GM18907 (cell line): Measurements from ENCODE around the gene FHOD3.

Experiments
- ATAC-seq: cut with Tn5 transposase; IDR thresholded peaks from one replicate; pipeline ENCODE4 v1.9.1; 2021; ENCODE audit warnings: mild to moderate bottlenecking, moderate library complexity; ENCODE audit not compliant: unreplicated experiment

The FHOD3 gene

GRCh38 chr18:36504928-36505327, 207.4 kb downstream of the FHOD3 start:
- ATAC-seq = no peak

- no peak for ATAC-seq
These were observed 208.2 kb downstream of the FHOD3 start for GRCh38 chr18:36505665-36506064.

GRCh38 chr18:36509646-36510197, 212.2 kb downstream of the FHOD3 start:
- no peak for ATAC-seq

GRCh38 chr18:36511791-36512352, 214.4 kb downstream of the FHOD3 start:
- ATAC-seq = no peak

- ATAC-seq = no peak
These were observed 216.0 kb downstream of the FHOD3 start for GRCh38 chr18:36513556-36513955.

GRCh38 chr18:36514778-36515177, 217.3 kb downstream of the FHOD3 start:
- ATAC-seq = no peak

- no peak for ATAC-seq
These were observed 218.7 kb downstream of the FHOD3 start for GRCh38 chr18:36516258-36516657.

GRCh38 chr18:36516726-36517125, 219.2 kb downstream of the FHOD3 start:
- ATAC-seq = no peak

GRCh38 chr18:36518839-36519238, 221.3 kb downstream of the FHOD3 start:
- ATAC-seq = no peak

- ATAC-seq = peak; percentile 71
These were observed 221.8 kb downstream of the FHOD3 start for GRCh38 chr18:36519358-36519757.

GRCh38 chr18:36522509-36522908, 225.0 kb downstream of the FHOD3 start:
- ATAC-seq = no peak

GRCh38 chr18:36525913-36526312, 228.4 kb downstream of the FHOD3 start:
- no peak for ATAC-seq

- ATAC-seq = no peak
These were observed 229.1 kb downstream of the FHOD3 start for GRCh38 chr18:36526611-36527010.

- ATAC-seq = no peak
These were observed 229.5 kb downstream of the FHOD3 start for GRCh38 chr18:36527051-36527450.

GRCh38 chr18:36527740-36528455, 230.4 kb downstream of the FHOD3 start:
- ATAC-seq = no peak

GRCh38 chr18:36529747-36530146, 232.2 kb downstream of the FHOD3 start:
- no peak for ATAC-seq

GRCh38 chr18:36530676-36531405, 233.3 kb downstream of the FHOD3 start:
- ATAC-seq = no peak

- no peak for ATAC-seq
These were observed 234.1 kb downstream of the FHOD3 start for GRCh38 chr18:36531636-36532035.

- ATAC-seq = no peak
These were observed 234.9 kb downstream of the FHOD3 start for GRCh38 chr18:36532394-36532793.

GRCh38 chr18:36532815-36533214, 235.3 kb downstream of the FHOD3 start:
- ATAC-seq = no peak

- ATAC-seq = no peak
These were observed 236.1 kb downstream of the FHOD3 start for GRCh38 chr18:36533446-36534153.
